K562 (cell line): ENCODE measurements around the gene NUP210. TPM values are rescaled to one million over a fixed set of nuclear protein-coding genes. Genes with fewer than 3 reads are reported as not detected.

Source experiments
- CBX1 ChIP-seq: sonication (generic); IDR thresholded peaks from 2 replicates; pipeline ENCODE4 v1.6.1; 2016; ENCODE audit warnings: antibody characterized with exemption, low read depth, mild to moderate bottlenecking
- MCM7 ChIP-seq, 2 experiments: fragments of 450-650 bp; IDR thresholded peaks; 2 replicates each; pipeline ENCODE4 v1.6.1; 2016 to 2018
- RHOXF2B ChIP-seq: fragments of 250-450 bp; sonication (Bioruptor Pico); conservative IDR thresholded peaks from 2 replicates; pipeline ENCODE4 v1.5.1; 2021
- SIX5 ChIP-seq, 2 experiments: IDR thresholded peaks; 2 replicates each; pipeline ENCODE4 v1.6.1; 2011; ENCODE audit warnings: low read length in 2 of 2, borderline replicate concordance in 1 of 2, low read depth in 1 of 2, mild to moderate bottlenecking in 1 of 2, moderate library complexity in 1 of 2; ENCODE audit not compliant: insufficient read depth in 1 of 2
- TCFL5 ChIP-seq: fragments of 250-450 bp; sonication (Bioruptor Pico); conservative IDR thresholded peaks from 2 replicates; pipeline ENCODE4 v1.6.1; 2021; ENCODE audit warnings: mild to moderate bottlenecking, moderate library complexity, matching md5 sums
- ZNF197 ChIP-seq: fragments of 200-800 bp; sonication (Bioruptor generic); IDR thresholded peaks from 2 replicates; pipeline ENCODE4 v1.6.1; 2016; ENCODE audit warnings: low read depth, missing genetic modification characterization, missing compliant biosample characterization
- ZNF589 ChIP-seq: fragments of 200-800 bp; sonication (Bioruptor generic); IDR thresholded peaks from 2 replicates; pipeline ENCODE4 v1.6.1; 2016; ENCODE audit warnings: low read depth, missing genetic modification characterization, missing compliant biosample characterization
- polyA plus RNA-seq, 8 experiments: library from polyadenylated mRNA; depleted of rRNA in 4 of 8; stranded (reverse) in 5 of 8; unstranded in 3 of 8; fragments of >200 nt; fragmentation: Nextera tagmentation in 2 of 8; fragmentation: Illumina TruSeq in 1 of 8; extraction: Ambion mirVana in 2 of 8; extraction: Trizol in 1 of 8; gene quantifications; 2 replicates each; pipeline versions ENCODE4 v1.2.1 to v1.2.3, GENCODE V29; 2011 to 2014; ENCODE audit warnings: inconsistent platforms in 1 of 8, missing spikeins in 1 of 8
- total RNA-seq, 7 experiments: library from RNA; depleted of rRNA in 6 of 7; stranded (reverse); fragments of >200 nt in 6 of 7; fragmentation: Illumina TruSeq in 2 of 7; extraction: Trizol in 2 of 7; gene quantifications; 2 replicates each; pipeline versions ENCODE4 v1.2.1 to v1.2.3, GENCODE V29; 2011 to 2021; ENCODE audit warnings: low replicate concordance in 1 of 7
- TF ChIP-seq, protein P1 (sequence below): fragments of 200-800 bp; sonication (Bioruptor generic); IDR thresholded peaks from 2 replicates; pipeline ENCODE4 v1.6.1; 2016; ENCODE audit warnings: missing genetic modification characterization, missing compliant biosample characterization
- TF ChIP-seq, protein P2 (sequence below): sonication (generic); formaldehyde crosslinking; IDR thresholded peaks from 2 replicates; pipeline ENCODE4 v1.8.0; 2023; ENCODE audit warnings: mild to moderate bottlenecking, missing genetic modification reagents
- TF ChIP-seq, protein P3 (sequence below), 2 experiments: fragments of 150-350 bp in 1 of 2; IDR thresholded peaks; 2 replicates each; pipeline ENCODE4 v1.6.1; 2012 to 2016; ENCODE audit warnings: low read depth in 2 of 2, low read length in 2 of 2, mild to moderate bottlenecking in 1 of 2, moderate library complexity in 1 of 2

NUP210 gene
- total and polyA plus RNA-seq, 9 of the 15 experiments (the other 6 are each of a cell fraction or from before 2014, with no cell fraction given), result 1.2 to 138 (median 44.0) TPM

DNA sequence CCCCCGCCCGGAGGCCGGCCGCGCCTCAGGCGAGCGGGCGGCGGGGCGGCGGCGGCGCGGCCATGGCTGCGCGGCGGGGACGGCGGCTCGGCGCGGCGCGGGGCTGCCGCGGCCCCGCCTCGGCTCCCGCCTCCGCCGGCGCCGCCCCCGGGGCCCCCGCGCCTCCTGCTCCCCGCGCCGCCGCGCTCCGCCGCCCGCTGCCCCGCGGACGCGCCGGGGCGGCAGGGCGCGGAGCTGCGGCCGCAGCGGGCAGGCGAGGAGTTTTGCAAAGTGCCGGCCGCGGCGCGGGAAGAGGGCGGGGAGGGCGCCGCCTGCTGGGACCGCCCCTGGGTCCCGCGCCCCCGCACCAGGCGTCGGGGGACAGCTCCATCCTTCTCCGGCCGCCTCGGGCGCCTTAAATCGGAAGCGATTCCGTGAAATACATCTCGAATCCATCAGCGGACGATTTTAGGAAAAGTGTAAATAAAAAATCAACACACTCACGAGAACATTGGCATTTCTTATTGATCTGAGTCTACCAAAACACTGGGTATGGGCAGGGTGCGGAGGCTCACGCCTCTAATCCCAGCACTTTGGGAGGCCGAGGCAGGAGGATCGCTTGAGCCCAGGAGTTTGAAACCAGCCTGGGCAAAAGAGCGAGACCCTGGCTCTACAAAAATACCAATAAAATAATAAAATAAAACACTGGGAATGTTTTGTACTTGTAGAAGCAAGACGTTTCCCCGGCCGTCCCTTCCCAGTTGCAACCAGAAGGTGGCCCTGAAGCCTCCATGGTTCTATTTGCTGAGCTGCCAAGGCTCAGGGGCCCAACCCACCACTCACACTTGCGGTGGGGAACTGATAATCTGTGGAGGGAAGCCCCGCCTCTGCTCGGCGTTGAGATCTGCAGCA lies 136.9 kb downstream of the NUP210 start (continued):
- TF ChIP-seq RHOXF2B (CRISPR knock-in tag), result no peak
- TF ChIP-seq MCM7 (IDR thresholded peaks at IDR 0.05), result no peak
- no peak for TF ChIP-seq ZNF589 (CRISPR knock-in tag)
- TF ChIP-seq, protein P1, sequence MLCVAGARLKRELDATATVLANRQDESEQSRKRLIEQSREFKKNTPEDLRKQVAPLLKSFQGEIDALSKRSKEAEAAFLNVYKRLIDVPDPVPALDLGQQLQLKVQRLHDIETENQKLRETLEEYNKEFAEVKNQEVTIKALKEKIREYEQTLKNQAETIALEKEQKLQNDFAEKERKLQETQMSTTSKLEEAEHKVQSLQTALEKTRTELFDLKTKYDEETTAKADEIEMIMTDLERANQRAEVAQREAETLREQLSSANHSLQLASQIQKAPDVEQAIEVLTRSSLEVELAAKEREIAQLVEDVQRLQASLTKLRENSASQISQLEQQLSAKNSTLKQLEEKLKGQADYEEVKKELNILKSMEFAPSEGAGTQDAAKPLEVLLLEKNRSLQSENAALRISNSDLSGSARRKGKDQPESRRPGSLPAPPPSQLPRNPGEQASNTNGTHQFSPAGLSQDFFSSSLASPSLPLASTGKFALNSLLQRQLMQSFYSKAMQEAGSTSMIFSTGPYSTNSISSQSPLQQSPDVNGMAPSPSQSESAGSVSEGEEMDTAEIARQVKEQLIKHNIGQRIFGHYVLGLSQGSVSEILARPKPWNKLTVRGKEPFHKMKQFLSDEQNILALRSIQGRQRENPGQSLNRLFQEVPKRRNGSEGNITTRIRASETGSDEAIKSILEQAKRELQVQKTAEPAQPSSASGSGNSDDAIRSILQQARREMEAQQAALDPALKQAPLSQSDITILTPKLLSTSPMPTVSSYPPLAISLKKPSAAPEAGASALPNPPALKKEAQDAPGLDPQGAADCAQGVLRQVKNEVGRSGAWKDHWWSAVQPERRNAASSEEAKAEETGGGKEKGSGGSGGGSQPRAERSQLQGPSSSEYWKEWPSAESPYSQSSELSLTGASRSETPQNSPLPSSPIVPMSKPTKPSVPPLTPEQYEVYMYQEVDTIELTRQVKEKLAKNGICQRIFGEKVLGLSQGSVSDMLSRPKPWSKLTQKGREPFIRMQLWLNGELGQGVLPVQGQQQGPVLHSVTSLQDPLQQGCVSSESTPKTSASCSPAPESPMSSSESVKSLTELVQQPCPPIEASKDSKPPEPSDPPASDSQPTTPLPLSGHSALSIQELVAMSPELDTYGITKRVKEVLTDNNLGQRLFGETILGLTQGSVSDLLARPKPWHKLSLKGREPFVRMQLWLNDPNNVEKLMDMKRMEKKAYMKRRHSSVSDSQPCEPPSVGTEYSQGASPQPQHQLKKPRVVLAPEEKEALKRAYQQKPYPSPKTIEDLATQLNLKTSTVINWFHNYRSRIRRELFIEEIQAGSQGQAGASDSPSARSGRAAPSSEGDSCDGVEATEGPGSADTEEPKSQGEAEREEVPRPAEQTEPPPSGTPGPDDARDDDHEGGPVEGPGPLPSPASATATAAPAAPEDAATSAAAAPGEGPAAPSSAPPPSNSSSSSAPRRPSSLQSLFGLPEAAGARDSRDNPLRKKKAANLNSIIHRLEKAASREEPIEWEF (CRISPR knock-in tag), result no peak
- TF ChIP-seq, protein P2, sequence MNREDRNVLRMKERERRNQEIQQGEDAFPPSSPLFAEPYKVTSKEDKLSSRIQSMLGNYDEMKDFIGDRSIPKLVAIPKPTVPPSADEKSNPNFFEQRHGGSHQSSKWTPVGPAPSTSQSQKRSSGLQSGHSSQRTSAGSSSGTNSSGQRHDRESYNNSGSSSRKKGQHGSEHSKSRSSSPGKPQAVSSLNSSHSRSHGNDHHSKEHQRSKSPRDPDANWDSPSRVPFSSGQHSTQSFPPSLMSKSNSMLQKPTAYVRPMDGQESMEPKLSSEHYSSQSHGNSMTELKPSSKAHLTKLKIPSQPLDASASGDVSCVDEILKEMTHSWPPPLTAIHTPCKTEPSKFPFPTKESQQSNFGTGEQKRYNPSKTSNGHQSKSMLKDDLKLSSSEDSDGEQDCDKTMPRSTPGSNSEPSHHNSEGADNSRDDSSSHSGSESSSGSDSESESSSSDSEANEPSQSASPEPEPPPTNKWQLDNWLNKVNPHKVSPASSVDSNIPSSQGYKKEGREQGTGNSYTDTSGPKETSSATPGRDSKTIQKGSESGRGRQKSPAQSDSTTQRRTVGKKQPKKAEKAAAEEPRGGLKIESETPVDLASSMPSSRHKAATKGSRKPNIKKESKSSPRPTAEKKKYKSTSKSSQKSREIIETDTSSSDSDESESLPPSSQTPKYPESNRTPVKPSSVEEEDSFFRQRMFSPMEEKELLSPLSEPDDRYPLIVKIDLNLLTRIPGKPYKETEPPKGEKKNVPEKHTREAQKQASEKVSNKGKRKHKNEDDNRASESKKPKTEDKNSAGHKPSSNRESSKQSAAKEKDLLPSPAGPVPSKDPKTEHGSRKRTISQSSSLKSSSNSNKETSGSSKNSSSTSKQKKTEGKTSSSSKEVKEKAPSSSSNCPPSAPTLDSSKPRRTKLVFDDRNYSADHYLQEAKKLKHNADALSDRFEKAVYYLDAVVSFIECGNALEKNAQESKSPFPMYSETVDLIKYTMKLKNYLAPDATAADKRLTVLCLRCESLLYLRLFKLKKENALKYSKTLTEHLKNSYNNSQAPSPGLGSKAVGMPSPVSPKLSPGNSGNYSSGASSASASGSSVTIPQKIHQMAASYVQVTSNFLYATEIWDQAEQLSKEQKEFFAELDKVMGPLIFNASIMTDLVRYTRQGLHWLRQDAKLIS (CRISPR knock-in tag), result no peak
- TF ChIP-seq TCFL5 (CRISPR knock-in tag), result no peak
- no peak for TF ChIP-seq ZNF197 (CRISPR knock-in tag)
- TF ChIP-seq SIX5 (IDR thresholded peaks at IDR 0.05; ENCODE audit: borderline replicate concordance in 1 of 2, insufficient read depth in 1 of 2, low read depth in 1 of 2, low read length in 2 of 2), result no peak
- no peak for TF ChIP-seq CBX1
- TF ChIP-seq, protein P3, sequence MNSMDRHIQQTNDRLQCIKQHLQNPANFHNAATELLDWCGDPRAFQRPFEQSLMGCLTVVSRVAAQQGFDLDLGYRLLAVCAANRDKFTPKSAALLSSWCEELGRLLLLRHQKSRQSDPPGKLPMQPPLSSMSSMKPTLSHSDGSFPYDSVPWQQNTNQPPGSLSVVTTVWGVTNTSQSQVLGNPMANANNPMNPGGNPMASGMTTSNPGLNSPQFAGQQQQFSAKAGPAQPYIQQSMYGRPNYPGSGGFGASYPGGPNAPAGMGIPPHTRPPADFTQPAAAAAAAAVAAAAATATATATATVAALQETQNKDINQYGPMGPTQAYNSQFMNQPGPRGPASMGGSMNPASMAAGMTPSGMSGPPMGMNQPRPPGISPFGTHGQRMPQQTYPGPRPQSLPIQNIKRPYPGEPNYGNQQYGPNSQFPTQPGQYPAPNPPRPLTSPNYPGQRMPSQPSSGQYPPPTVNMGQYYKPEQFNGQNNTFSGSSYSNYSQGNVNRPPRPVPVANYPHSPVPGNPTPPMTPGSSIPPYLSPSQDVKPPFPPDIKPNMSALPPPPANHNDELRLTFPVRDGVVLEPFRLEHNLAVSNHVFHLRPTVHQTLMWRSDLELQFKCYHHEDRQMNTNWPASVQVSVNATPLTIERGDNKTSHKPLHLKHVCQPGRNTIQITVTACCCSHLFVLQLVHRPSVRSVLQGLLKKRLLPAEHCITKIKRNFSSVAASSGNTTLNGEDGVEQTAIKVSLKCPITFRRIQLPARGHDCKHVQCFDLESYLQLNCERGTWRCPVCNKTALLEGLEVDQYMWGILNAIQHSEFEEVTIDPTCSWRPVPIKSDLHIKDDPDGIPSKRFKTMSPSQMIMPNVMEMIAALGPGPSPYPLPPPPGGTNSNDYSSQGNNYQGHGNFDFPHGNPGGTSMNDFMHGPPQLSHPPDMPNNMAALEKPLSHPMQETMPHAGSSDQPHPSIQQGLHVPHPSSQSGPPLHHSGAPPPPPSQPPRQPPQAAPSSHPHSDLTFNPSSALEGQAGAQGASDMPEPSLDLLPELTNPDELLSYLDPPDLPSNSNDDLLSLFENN (IDR thresholded peaks at IDR 0.05; ENCODE audit: low read depth in 2 of 2, low read length in 2 of 2), result no peak
